GM18909 (cell line): ENCODE measurements around the gene RLN2.
A peak's percentile ranks its signal among the peaks of the same experiment; 100 is the strongest.

ENCODE experiments used
- ATAC-seq: cut with Tn5 transposase; IDR thresholded peaks from one replicate; pipeline ENCODE4 v1.9.1; 2021; ENCODE audit warnings: mild to moderate bottlenecking; ENCODE audit not compliant: unreplicated experiment, poor library complexity

The RLN2 gene

GRCh38 chr9:5274770-5275169 is 29.7 kb downstream of the RLN2 start:
- ATAC-seq, result no peak

GRCh38 chr9:5269249-5269715 is 35.2 kb downstream of the RLN2 start:
- ATAC-seq, result no peak

DNA sequence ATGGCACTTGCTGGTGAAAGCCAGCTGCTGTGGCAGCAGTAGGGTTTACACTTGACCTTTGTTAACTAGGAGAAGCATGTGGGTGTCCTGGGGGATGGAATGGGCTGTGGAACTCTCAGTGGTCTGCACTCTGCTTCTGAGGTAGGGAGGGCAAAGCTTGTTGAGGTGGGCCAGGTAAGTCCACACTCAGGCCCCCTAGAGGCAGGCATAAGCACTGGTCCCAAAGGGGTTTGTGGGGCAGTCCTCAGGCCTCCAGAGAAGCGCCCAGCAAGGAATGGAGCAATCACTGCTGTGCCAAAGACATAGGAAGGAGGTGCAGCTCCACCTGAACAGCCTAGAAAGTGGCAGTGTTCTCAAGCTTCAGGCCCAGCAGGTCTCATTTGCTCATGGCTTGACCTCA is 38.6 kb downstream of the RLN2 start:
- ATAC-seq, result no peak

DNA sequence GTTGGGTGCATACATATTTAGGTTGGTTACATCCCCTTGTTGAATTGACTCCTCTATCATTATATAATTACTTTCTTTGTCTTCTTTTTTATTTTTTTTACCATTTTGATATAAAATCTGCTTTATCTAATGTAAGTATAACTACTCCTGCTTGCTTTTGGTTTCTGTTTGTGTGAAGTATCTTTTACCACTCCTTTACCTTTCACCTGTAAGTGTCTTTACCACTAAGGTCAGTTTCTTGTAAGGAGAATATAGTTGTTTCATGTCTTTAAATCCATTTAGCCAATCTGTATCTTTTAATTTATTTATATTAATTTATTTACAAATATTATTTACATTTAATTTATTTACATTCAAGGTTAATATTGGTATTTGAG is 40.3 kb downstream of the RLN2 start:
- ATAC-seq, result peak; percentile 35

DNA sequence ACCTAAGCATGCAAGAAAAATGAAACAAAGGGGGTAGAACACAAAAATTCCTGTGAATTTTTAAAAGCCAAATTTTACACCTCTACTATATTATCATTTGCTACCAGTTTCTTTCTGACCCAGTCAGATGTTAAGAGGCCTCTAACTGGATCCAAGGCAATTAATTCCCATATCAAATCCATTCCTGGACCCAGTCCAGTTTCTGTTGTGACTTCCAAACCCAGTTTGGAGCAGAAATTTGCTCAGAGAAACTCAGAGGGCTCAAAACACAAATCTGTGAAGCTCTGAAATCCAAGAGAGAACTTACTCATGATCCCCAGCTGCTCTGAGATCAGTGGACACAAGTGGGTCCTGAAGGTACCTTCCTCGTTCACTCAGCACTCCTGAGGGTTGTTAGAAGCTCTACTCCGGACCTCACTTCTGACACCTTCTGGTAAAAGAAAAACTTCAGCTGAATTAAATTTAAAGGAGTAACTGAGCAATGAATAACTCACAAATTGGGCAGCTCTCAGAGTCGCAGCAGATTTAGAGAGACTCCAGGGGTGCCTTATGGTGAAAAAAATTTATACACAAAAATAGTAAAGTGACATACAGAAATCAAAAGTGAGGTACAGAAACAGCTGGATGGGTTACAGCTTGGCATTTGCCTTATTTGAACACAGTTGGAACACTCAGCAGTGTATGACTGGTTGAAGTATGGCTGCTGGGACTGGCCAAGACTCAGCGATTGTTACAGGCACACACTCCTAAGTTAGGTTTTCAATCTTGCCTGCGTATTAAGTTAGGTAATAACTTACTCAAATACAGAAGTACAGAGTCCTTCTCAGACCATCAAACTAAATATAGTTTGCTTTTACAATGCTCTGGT is 40.9 kb downstream of the RLN2 start:
- ATAC-seq, result peak; percentile 68
